HG03342 (cell line): ENCODE measurements around the gene EXOC3L2.

Experiments
- ATAC-seq: cut with Tn5 transposase; IDR thresholded peaks from one replicate; pipeline ENCODE4 v1.9.1; 2021; ENCODE audit warnings: mild to moderate bottlenecking, moderate library complexity; ENCODE audit not compliant: unreplicated experiment

EXOC3L2 gene

GRCh38 chr19:45163156-45163555, 82.1 kb downstream of the EXOC3L2 start:
- no peak for ATAC-seq

- ATAC-seq = no peak
Observed at GRCh38 chr19:45162608-45163143, 82.5 kb downstream of the EXOC3L2 start.
